Measurements from ENCODE around the gene GAB3.
A peak's percentile ranks its signal among the peaks of the same experiment; 100 is the strongest.

GAB3 gene, protein sequence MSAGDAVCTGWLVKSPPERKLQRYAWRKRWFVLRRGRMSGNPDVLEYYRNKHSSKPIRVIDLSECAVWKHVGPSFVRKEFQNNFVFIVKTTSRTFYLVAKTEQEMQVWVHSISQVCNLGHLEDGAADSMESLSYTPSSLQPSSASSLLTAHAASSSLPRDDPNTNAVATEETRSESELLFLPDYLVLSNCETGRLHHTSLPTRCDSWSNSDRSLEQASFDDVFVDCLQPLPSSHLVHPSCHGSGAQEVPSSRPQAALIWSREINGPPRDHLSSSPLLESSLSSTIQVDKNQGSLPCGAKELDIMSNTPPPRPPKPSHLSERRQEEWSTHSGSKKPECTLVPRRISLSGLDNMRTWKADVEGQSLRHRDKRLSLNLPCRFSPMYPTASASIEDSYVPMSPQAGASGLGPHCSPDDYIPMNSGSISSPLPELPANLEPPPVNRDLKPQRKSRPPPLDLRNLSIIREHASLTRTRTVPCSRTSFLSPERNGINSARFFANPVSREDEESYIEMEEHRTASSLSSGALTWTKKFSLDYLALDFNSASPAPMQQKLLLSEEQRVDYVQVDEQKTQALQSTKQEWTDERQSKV

DNA sequence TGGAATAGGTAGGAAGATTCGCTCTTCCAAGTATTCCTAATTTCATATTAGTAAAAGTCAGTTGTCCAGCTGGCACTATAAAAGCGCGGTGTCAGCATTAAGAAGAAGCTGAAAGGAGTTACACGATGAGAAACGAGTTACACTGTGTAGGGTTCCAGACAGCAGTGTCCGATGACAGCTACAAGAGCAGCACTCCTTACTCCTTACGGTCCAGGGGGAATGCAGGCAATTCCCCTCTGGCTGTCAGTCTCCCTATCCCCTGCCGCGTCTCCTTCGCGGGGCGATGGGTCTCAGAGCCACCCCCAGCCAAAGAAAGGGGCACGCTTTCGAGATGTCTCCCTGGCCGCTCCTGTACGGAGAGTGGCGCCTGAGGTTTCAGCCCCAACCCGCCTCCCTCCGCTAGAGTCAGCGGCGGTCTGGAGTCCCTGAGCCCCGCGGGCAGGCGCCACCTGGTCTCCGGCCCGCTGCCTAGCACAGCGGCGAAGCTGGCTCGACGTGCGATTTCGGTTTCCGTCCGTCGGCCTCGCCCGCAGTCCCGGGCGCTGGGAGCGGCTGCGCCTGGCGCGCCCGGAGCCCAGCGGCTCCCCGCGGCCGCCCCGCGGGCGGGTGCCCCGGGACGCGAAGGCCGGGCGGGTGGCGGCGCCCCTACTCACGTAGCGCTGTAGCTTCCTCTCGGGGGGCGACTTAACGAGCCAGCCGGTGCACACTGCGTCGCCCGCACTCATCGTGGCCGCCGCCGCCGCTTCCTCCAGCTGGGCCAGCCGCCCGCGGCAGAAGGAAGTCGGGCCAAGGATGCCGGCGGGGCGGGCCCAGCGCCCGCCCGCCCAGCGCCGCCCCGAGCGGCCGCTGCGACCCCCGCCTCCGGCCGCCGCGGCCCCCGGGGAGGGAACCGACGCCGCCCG, at the start of gene GAB3:
Gene GAB3, minus strand, starts transcription at position 777 of the 902 bp plus-strand sequence. Its CDS starts 52 bp downstream, at position 725.
- no peak for DNase-seq (ENCODE audit: low spot score)

DNA sequence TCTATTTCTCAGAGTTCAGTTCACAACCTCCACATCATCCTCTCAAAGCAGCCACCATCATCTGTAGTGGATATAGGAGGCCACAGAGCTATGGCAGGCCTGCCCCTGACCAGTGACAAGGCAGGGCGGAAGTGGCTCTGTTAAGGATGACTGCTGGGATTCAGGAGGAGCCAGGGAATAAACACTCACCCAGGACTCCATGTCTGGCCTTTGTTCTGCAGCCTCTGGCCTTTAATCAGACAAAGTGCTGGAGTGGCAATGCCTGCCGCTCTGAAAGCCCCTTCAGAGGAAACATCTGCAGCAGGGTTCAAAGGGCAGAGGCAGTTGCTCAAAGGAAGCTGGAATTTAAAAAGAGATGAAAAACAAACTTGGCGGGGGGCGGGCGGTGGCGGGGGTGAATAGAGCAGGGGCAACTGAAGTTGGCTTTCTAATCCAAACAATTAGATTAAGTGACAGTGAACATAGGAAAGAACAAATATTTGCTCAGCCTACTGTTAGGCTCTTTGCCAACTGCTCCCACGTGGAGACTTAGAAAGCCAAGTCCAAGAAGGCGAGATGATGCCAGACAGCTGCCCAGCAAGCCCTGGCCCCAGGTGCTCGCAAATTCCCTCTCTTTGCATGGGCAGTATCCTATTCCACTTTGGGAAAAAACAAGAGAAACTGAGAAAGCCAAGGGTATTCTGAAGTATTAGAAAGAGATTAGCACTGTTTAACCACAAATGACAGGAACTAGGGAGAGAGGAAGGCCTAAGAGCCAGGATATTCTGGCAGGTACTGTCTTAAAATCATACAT, 48.9 kb upstream of the GAB3 start:
- DNase-seq (ENCODE audit: low spot score): no peak

DNA sequence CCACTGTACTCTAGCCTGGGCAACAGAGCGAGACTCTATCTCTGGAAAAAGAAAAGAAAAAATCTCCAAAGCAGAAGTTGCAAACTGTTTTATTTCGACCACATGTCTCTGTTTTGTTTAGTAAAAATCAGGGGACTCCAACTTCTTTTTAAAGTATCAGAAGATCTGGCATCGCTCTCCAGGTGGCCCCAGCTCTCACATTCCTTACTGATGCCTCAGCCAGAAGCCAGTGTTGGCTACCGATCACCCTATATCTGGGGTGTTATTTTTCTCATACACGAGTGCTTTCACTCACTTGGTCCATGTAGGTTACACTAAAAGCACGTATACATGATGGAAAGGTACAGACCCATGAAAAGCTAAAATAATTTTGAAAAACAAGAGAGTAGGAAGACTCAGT, 46.1 kb upstream of the GAB3 start:
- DNase-seq (ENCODE audit: low spot score): no peak

- no peak for DNase-seq (ENCODE audit: low spot score)
Observed at GRCh38 chrX:154795016-154795415, 44.1 kb upstream of the GAB3 start.

DNA sequence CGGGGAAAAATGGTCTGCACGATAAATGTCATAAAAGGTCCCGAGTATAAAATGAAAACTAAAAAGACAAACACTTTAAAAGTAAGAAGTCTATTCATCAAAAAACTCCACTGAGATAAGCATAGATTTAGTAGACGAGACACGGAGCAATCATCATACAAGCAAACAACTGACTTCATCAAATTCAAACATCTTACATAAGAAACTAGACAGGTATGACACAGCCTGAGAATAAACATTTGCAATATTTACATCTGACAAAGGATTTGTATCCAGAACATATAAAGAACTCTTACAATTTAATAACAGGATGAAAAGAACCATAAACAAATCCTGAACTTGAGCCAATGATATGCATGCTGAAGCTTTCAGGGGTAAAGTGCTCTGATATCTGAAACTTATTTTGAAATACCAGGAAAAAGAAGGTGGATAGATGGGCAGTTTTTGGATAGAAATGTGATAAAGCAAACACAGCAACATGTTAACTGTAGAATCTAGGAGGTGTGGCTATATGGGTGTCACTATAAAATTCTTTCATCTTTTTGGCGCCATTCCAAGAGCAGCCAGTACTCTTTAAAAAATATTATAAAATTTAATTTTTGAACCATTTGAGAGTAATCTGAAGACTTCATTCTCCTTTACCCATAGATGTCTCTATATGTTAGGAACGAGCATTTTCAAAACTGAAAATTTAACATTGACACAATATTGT, 42.4 kb upstream of the GAB3 start:
- DNase-seq (ENCODE audit: low spot score): no peak

- DNase-seq (ENCODE audit: low spot score): no peak
Observed at GRCh38 chrX:154791939-154792338, 41.1 kb upstream of the GAB3 start.

DNA sequence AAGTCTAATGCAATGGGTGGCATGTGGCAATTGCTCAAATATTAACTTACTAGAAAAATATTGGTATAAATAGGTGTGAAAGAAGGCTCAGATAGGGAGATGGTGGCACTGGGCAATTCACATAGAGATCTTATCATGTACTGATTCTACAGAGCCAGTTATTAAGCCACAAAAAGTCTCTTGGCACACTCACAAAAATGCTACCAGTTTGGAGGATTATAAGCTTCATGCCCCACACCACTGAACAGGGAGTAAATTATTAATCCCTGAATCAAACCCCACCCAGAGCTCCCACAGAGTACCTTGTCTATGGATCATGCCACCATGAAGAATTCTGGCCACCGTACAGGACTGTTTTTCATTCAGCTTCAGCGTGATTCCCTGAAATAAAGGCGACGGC, 40.6 kb upstream of the GAB3 start:
- DNase-seq (ENCODE audit: low spot score): no peak

DNA sequence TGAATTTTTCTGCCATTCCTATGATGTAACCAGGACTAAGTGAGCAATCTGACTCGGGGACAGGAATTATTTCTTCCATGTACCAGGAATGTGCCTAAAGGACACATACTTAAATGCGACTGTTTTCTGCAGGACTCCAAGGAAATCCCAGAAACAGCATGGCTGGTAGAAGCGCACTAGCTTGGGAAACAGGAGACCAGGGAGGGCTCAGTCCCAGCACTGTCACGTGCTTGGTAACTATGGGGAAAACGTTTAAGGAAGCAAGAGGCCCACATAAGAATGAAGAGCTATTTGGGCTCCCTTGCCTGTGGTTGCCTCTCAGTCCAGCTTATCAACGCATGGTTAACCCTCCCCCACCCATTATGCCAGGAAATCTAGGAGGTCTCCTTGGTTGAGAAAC, 34.8 kb upstream of the GAB3 start:
- no peak for DNase-seq (ENCODE audit: low spot score)

DNA sequence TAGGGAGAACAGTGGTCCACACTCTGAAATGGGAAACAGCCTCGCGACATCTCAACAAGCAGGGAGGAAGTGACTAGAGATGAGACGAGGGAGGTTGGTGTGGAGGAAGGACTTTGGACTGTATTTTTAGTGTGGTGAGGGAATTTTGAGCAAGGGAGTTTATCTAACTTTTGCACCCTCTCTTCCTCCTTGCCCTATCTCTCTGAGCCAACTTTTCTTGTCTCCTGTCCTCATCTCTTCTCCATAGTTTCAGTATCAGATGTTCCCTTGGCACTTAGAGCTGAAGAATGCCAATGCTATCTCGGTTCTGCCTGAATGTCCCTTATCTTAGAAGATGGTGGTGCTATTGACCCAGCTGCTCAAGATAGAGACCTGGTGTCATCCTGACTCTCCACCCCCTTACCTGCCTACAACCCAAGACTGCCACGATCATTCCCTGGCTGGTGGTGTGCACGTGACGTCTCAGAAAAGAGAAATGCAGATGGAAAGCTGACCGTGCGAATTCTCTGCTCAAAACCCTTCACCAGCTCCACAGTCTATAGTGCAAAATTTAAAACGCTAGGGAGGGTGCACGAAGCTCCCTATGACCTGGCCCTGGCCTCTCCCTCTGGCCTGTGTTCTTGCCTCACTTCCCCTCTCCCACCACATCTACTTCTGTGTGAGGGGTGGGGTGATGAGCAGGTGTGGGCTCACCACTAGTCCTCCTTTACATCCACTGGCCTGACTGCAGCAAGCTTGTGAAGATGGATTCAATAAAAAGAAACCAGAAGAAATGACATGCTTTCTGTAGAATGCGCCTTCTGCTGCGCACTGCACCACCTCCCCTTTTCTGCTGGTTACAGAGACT, 33.5 kb upstream of the GAB3 start:
- DNase-seq (ENCODE audit: low spot score): no peak

DNA sequence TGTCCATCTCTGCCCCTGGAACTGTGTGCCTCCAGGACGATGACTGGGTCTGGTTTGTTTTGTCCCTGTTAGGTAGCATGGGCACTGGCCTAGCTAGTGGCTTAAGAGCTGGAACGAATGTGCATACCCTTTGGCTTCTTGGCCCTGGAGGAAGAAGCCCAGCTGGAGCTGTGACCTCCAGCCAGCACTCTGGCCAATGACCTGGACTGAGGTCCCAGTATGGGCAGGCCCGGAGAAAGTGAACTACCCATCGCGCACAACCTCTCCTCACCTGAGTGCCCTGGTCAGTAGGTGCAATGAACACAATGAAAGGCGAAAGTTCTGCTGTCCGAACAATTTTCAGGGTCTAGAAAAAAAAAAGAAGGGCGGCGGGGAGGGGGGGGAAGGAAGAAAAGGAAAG, 30.1 kb upstream of the GAB3 start:
- DNase-seq (ENCODE audit: low spot score): no peak

DNA sequence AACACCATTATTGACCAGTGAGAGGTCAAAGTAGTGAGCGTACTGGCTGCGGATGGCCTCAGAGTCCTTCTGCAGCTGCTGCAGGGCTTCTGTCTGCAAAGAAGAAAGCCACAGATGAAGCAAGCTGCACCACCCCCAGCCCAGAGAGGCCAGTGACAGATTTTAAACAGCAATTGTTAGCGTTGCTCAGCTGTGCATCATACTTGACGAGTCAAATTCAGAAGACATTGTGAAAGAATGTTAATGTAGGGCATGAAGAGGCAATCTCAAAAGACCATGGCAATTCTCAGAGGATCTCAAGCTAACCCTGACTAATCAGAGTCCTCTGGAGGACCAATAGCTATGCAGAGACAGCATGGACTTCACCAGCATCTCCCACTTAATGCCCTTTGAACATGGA, 28.4 kb upstream of the GAB3 start:
- DNase-seq (ENCODE audit: low spot score): no peak

DNA sequence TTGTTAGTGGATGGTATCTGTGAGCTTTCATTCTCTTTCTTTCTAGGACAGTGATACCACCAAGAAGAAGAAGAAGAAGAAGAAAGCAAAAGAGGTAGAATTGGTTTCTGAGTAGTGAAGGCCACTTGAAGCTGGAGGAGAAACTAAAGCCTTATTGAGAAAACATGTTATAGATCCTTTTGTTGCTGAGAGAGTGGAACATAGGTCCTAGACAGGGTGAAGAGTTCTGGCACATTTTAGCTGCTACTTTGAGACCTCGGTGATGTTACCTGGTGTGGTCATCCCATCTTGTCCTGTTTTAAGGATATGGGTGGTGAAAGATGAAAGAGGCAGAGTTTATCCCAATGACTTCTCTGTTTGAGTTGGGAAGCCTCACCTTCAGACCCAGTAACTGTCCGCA, 25.9 kb upstream of the GAB3 start:
- DNase-seq (ENCODE audit: low spot score): no peak

DNA sequence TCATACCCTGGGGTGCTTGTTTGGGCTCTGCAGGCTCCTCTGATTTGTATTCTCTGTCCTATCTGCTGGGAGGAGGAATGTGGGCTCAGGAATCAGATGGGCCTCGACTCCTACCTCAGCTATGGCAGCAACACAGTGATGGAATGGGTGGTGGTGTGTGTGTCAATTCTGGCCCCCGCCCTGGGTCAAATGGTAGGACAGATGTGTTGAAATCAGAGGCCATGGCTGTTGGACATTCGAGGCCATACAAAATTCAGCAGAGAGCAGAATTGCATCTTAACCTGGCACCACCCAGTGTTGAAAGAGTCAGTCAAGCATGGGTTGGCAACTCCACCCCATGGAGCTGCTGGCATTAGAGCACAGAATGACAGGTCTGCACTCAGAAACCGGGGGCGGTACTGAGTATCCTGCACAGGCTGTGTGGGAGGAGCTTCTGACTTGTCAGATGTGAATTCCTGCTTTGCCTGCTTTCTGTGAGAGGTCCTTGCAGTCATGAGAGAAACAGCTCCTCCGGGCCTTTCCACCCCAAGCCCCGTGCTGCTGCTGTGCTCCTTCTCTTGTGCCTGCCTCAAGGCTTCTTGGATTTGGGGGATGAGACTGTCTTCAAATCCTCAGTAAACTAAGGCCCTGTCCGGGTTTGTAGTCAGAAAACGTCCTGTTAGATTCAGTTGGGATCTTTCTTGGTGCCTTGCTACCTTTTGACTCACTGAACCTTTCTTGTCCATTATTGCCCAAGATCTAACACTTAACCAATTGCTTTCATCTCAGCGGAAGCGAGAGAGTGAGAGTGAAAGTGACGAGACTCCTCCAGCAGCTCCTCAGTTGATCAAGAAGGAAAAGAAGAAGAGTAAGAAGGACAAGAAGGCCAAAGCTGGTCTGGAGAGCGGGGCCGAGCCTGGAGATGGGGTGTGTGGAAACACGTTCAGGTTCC, 24.8 kb upstream of the GAB3 start:
- DNase-seq (ENCODE audit: low spot score): no peak

- no peak for DNase-seq (ENCODE audit: low spot score)
Observed at GRCh38 chrX:154774622-154775021, 23.7 kb upstream of the GAB3 start.

- DNase-seq (ENCODE audit: low spot score): peak; percentile 95
Observed at GRCh38 chrX:154762537-154763296, 11.8 kb upstream of the GAB3 start, which contains the start of gene DKC1. Gene DKC1 (plus strand): TSS chrX:154762864. CDS start chrX:154762966, 102 bp downstream.

DNA sequence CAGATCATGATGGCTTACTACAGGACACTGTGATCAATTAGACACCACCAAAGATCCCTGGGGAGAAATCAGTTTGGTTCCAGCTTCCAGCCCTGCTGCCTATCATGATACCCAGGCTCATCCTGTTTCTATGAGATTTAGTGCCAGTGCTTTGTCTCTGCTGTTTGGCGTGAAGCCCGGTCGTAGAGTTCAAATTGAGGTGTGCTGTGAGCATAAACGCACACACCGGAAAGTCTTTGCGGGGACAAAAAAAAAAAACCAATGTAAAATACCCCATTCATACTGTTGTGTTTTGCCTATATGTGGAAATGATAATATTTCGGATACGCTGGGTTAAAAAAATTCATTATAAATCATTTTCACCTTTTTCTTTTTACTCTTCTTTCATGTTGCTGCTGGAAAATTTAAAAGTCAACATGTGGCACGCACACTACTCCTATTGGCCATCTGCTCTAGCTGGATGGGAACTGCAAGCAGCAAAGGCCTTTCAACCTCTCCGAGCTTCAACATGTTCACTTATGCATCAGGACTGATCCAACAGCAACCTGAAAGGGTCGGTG, 11.2 kb upstream of the GAB3 start:
- no peak for DNase-seq (ENCODE audit: low spot score)

GRCh38 chrX:154758696-154759095, 7.8 kb upstream of the GAB3 start:
- no peak for DNase-seq (ENCODE audit: low spot score)

GRCh38 chrX:154751669-154752271, 893 bp upstream of the GAB3 start:
- DNase-seq (ENCODE audit: low spot score): no peak

Data from CD4-positive, alpha-beta T cell treated with Interleukin-2 at 100 ng/mL for 4 hours (primary cell).